K562 (cell line): ENCODE data around the gene ARSJ.
"Not testable (repeated sequence)": the region's sequence is repeated elsewhere in the genome, so short reads cannot be mapped to it uniquely, and the experiment has no call there.

Experiments used
- CTCF ChIP-seq, 3 experiments: IDR thresholded peaks in 2 of 3; conservative IDR thresholded peaks in 1 of 3; 2 replicates each; pipeline ENCODE4 v1.5.1; 2011 to 2012; ENCODE audit warnings: low read length in 3 of 3, mild to moderate bottlenecking in 3 of 3, control low read depth in 2 of 3, improper control_type of control experiment in 1 of 3, inconsistent platforms in 1 of 3, low read depth in 1 of 3, mixed read lengths in 1 of 3, moderate library complexity in 1 of 3; ENCODE audit not compliant: insufficient read depth in 2 of 3
- ESRRA ChIP-seq: fragments of 450-650 bp; IDR thresholded peaks from 2 replicates; pipeline ENCODE4 v1.6.1; 2014; ENCODE audit warnings: low read depth, mild to moderate bottlenecking, moderate library complexity, borderline replicate concordance
- MED1 ChIP-seq: sonication (generic); formaldehyde crosslinking; IDR thresholded peaks from 2 replicates; pipeline ENCODE4 v1.8.1; 2023; ENCODE audit warnings: missing genetic modification reagents, borderline replicate concordance
- MXI1 ChIP-seq: IDR thresholded peaks from 2 replicates; pipeline ENCODE4 v1.6.1; 2011; ENCODE audit warnings: low read depth, mild to moderate bottlenecking, improper control_type of control experiment, low read length
- SMAD3 ChIP-seq: fragments of 450-650 bp; formaldehyde crosslinking; conservative IDR thresholded peaks from 2 replicates; pipeline ENCODE4 v1.4.0; 2020; ENCODE audit warnings: mild to moderate bottlenecking
- SMC3 ChIP-seq: conservative IDR thresholded peaks from 2 replicates; pipeline ENCODE4 v1.6.1; 2011; ENCODE audit warnings: low read depth, low read length, improper control_type of control experiment; ENCODE audit not compliant: insufficient read depth
- TCF3 ChIP-seq: sonication (generic); formaldehyde crosslinking; IDR thresholded peaks from 2 replicates; pipeline ENCODE4 v1.4.0; 2020; ENCODE audit warnings: mild to moderate bottlenecking, missing genetic modification reagents
- ZNF121 ChIP-seq: sonication (generic); formaldehyde crosslinking; conservative IDR thresholded peaks from 2 replicates; pipeline ENCODE4 v1.8.0; 2022; ENCODE audit warnings: missing genetic modification reagents
- ZNF780A ChIP-seq: fragments of 250-450 bp; sonication (Bioruptor Pico); IDR thresholded peaks from 2 replicates; pipeline ENCODE4 v1.5.0; 2021; ENCODE audit warnings: mild to moderate bottlenecking
- TF ChIP-seq, protein P1 (sequence below), 2 experiments: fragments of 250-450 bp in 1 of 2; fragments of 450-650 bp in 1 of 2; sonication (Bioruptor Pico) in 1 of 2; IDR thresholded peaks; 2 replicates each; pipeline versions ENCODE4 v1.6.1 to v1.8.0; 2016 to 2021; ENCODE audit warnings: mild to moderate bottlenecking in 2 of 2, moderate library complexity in 2 of 2, missing compliant biosample characterization in 1 of 2, missing genetic modification characterization in 1 of 2
- TF ChIP-seq, protein P2 (sequence below): sonication (generic); formaldehyde crosslinking; IDR thresholded peaks from 2 replicates; pipeline ENCODE4 v1.5.0; 2020; ENCODE audit warnings: missing genetic modification reagents

GRCh38 chr4:113924706-113925105 lies 54.7 kb downstream of the ARSJ start:
- not testable (repeated sequence) for TF ChIP-seq CTCF (IDR thresholded peaks at IDR 0.05 in 2 of 3, conservative IDR thresholded peaks at IDR 0.05 in 1 of 3; ENCODE audit: insufficient read depth in 2 of 3, low read depth in 1 of 3, low read length in 3 of 3); MXI1; SMC3; MED1 (CRISPR knock-in tag); ZNF121 (CRISPR knock-in tag); ZNF780A (CRISPR knock-in tag); ESRRA; SMAD3; TCF3
- TF ChIP-seq, protein P1, sequence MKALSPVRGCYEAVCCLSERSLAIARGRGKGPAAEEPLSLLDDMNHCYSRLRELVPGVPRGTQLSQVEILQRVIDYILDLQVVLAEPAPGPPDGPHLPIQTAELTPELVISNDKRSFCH (CRISPR knock-in tag; IDR thresholded peaks at IDR 0.05), result not testable (repeated sequence)
- TF ChIP-seq, protein P1 (tag; IDR thresholded peaks at IDR 0.05), result not testable (repeated sequence)
- TF ChIP-seq, protein P2, sequence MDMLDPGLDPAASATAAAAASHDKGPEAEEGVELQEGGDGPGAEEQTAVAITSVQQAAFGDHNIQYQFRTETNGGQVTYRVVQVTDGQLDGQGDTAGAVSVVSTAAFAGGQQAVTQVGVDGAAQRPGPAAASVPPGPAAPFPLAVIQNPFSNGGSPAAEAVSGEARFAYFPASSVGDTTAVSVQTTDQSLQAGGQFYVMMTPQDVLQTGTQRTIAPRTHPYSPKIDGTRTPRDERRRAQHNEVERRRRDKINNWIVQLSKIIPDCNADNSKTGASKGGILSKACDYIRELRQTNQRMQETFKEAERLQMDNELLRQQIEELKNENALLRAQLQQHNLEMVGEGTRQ (CRISPR knock-in tag), result not testable (repeated sequence)
